GM12865 (cell line): Measurements from ENCODE around the gene TENM4.

Experiments
- DNase-seq: peaks from one replicate; pipeline ENCODE4 v3.0.0; 2010; ENCODE audit warnings: low read depth
- H3K4me3 ChIP-seq: 2 replicates; pipeline ENCODE4 v1.5.1; 2011; ENCODE audit warnings: mild to moderate bottlenecking, low read depth, low read length, control low read depth
- TF ChIP-seq, protein P1 (sequence below): IDR thresholded peaks from 2 replicates; pipeline ENCODE4 v1.5.1; 2011; ENCODE audit warnings: low read length, control low read depth, low read depth, inconsistent platforms; ENCODE audit not compliant: insufficient read depth; ENCODE audit errors: missing control alignments

Gene TENM4

DNA sequence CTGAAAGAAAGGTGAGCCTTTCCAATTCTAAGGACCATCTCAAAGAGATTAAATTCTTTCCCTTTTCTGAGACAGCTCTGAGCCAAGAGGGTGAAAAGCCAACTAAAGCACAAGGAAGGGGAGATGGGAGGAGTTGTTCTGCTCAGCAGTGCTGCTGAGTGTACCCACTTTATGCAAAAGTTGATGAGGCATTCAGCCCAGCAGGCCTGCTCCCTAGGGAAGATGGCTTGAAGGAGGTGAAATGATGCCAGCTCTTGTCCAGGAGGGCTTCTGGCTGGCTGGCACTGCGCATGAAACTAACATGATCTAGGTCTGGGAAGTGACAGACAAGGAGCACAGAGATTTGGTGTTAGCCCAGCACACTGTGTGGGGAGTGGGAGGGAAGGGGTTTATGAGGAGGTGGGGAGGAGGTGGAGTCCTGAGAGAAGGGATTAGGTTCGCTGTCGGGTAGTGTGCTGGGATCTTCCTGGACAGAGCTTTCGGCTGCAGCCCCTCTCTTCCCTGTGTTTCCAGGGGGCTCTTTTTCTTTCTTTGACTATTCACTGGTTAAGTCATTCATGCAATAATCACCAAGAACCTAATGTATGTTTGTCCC, 640.6 kb downstream of the TENM4 start:
- DNase-seq = no peak
- TF ChIP-seq, protein P1, sequence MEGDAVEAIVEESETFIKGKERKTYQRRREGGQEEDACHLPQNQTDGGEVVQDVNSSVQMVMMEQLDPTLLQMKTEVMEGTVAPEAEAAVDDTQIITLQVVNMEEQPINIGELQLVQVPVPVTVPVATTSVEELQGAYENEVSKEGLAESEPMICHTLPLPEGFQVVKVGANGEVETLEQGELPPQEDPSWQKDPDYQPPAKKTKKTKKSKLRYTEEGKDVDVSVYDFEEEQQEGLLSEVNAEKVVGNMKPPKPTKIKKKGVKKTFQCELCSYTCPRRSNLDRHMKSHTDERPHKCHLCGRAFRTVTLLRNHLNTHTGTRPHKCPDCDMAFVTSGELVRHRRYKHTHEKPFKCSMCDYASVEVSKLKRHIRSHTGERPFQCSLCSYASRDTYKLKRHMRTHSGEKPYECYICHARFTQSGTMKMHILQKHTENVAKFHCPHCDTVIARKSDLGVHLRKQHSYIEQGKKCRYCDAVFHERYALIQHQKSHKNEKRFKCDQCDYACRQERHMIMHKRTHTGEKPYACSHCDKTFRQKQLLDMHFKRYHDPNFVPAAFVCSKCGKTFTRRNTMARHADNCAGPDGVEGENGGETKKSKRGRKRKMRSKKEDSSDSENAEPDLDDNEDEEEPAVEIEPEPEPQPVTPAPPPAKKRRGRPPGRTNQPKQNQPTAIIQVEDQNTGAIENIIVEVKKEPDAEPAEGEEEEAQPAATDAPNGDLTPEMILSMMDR = no peak
- H3K4me3 ChIP-seq = no peak overlapping the region

DNA sequence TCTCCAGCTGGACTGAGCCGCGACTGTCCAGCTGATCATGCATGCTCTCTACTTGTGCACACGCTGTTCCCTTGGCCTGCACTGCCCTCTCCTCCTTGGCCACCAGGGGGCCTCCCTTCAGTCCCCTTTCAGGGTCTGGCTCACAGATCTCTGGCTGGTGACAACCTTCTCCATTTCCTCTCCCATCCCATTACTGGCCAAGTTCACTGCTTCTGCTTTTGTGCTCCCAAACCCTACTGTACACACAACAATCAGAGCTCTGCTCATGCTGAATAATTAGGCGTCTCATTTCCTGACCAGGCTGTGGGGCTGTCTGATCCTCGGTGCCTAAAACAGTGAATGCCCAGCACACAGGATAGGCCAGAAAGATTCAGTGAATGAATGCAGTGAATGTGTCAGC, 642.2 kb downstream of the TENM4 start:
- H3K4me3 ChIP-seq = no peak overlapping the region
- TF ChIP-seq, protein P1 = peak; percentile 96
- peak; percentile 63 for DNase-seq

DNA sequence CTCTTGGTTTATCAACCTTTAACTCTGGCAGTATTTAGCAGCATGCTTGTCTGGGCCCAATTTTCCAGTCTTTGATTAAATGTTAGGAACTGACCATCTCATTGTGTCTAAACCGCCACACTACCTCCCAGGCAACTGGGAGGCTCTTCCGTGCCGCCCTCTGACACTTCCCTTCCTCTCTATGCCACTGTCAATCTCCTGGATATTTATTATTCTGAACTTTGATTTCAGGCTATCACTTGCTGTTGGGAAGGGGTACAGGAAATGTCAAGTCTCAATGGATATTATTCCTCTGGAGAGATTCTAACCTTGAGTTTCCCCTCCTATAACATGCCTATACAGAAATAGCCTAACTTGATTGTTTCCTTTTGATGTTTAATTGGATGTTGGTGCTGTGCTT, 643.3 kb downstream of the TENM4 start:
- TF ChIP-seq, protein P1 = no peak
- H3K4me3 ChIP-seq = no peak overlapping the region
- DNase-seq = no peak

GRCh38 chr11:78796956-78797355, 643.9 kb downstream of the TENM4 start:
- DNase-seq = no peak
- TF ChIP-seq, protein P1 = no peak
- no peak overlapping the region for H3K4me3 ChIP-seq

GRCh38 chr11:78795621-78796261, 645.1 kb downstream of the TENM4 start:
- TF ChIP-seq, protein P1 = no peak
- H3K4me3 ChIP-seq = no peak overlapping the region
- DNase-seq = no peak

DNA sequence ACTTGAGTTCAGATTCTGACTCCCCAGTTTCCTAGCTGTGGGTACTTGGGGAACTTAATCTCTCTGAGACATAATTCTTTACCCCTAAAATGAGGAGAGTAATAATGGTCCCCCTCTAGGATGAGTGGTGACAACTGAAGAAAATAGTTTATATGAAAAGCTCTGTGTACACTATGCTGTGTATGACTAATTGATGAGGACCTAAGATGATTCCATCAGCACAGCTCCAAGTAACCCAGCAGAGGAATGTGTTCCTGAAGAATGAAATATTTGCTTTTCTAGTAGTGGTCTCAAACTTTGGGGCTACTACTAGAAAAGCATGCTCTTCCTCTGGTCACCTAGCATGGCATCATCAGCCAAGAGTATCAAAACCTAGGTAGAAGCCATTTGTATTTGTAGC, 648.9 kb downstream of the TENM4 start:
- H3K4me3 ChIP-seq = no peak overlapping the region
- DNase-seq = no peak
- TF ChIP-seq, protein P1 = no peak

GRCh38 chr11:78791254-78791653, 649.6 kb downstream of the TENM4 start:
- TF ChIP-seq, protein P1 = no peak
- DNase-seq = no peak
- H3K4me3 ChIP-seq = no peak overlapping the region
